ENCODE measurements around the gene E4F1.

E4F1 gene

DNA sequence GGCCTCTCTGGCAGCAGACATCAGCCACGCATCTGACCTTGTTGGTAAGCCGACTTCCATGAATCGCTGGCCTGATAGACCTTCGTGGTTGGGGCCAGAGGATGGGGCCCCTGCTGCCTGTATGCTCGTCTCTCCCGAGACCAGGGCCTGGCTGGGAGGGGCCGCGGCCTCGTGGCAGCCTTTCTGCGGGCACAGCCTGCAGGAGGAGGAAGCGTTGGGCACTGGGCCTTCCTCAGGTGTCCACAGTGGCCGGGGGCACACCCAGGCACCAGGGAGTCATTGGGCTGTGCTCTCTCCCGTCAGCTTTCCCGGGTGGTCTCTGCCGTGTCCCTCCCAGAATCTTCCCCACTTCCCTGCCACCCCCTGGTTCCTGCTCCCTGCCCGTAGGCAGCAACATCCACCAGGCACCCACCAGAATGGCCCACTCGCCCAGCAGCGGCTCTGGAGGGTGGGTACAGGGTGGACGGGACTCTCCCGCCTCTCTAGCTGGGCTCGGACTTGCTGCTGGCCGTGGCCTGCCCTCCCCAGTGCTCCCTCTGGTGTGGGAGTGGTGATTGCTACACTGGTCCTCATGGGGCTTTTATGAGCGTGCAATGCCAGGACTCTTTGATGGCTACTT is 6.3 kb downstream of the E4F1 start:
- DNase-seq (ENCODE audit: low read depth, low spot score): no peak
- CTCF ChIA-PET: no interaction called here
- POLR2A ChIA-PET: no interaction called here
- H3K4me3 ChIP-seq (ENCODE audit: low read depth, low read length): no peak overlapping the region
- no peak for TF ChIP-seq CTCF (IDR thresholded peaks at IDR 0.05; ENCODE audit: insufficient read depth, low read length, missing control alignments)

DNA sequence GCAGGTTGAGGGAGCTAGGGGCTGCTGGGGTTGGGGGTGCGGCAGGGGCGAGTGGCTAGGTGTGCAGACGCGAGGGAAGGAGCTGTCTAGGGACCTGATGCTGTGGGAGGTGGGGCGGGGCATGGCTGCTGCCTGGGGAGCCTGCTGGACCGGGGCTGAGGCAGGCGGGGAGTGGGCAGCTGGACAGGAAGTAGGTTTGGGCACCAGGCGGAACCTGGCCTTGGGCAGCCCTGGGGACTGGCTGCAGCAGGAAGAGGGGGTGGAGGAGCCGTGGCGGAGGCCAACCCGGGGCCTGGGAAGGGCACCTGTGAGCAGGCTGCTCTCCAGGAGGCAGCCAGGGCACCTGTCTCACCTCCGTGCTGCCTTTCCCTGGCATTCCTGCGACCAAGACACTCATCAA is 7.0 kb downstream of the E4F1 start:
- TF ChIP-seq CTCF (IDR thresholded peaks at IDR 0.05; ENCODE audit: insufficient read depth, low read length, missing control alignments): no peak
- ChIA-PET POLR2A (no interaction called here), CTCF (no interaction called here)
- no peak for DNase-seq (ENCODE audit: low read depth, low spot score)
- H3K4me3 ChIP-seq (ENCODE audit: low read depth, low read length): no peak overlapping the region

GRCh38 chr16:2231016-2231931 is 7.9 kb downstream of the E4F1 start:
- POLR2A ChIA-PET: no interaction called here
- TF ChIP-seq CTCF (IDR thresholded peaks at IDR 0.05; ENCODE audit: insufficient read depth, low read length, missing control alignments): no peak
- H3K4me3 ChIP-seq (ENCODE audit: low read depth, low read length): no peak overlapping the region
- CTCF ChIA-PET: no interaction called here
- DNase-seq (ENCODE audit: low read depth, low spot score): no peak

DNA sequence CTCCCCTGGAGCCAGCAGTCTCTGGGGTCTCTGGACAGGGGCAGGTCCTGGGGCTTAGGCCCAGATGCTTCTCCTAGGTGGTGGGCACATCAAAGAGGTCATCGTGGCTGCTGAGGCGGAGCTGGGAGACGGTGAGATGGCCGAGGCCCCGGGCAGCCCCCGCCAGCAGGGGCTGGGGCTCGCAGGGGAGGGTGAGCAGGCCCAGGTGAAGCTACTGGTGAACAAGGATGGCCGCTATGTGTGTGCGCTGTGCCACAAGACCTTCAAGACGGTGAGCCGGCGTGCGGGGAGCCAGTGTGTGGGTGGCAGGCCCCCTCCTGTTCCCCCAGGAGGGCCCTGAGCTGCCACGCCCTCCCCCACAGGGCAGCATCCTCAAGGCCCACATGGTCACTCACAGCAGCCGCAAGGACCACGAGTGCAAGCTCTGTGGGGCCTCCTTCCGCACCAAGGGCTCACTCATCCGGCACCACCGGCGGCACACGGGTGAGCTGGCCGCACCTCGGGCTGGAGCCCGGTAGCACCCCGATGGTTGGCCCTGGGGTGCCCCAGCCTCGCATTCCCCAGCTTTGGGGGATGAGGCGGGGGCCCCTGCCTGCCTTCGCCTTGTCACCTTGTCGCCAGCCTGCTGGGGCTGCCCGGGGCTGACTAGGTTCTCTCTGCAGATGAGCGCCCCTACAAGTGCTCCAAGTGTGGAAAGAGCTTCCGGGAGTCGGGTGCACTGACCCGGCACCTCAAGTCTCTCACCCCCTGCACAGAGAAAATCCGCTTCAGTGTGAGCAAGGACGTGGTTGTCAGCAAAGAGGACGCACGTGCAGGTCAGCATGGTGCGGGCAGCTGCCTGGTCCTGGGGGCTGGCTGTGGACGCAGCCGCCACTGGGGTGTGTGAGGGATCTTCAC is 9.0 kb downstream of the E4F1 start:
- DNase-seq (ENCODE audit: low read depth, low spot score): no peak
- H3K4me3 ChIP-seq (ENCODE audit: low read depth, low read length): no peak overlapping the region
- ChIA-PET POLR2A (interaction anchor here (0.9 kb wide), 1 partner anchor 77 kb away, joined by 3 read pairs; the partner anchor contains the start of gene TRAF7), CTCF (no interaction called here)
- TF ChIP-seq CTCF (IDR thresholded peaks at IDR 0.05; ENCODE audit: insufficient read depth, low read length, missing control alignments): no peak

- no peak overlapping the region for H3K4me3 ChIP-seq (ENCODE audit: low read depth, low read length)
- POLR2A ChIA-PET: interaction anchor here (0.9 kb wide), 1 partner anchor 78 kb away, joined by 3 read pairs; the partner anchor contains the start of gene TRAF7
- no peak for DNase-seq (ENCODE audit: low read depth, low spot score)
- CTCF ChIA-PET: no interaction called here
- no peak for TF ChIP-seq CTCF (IDR thresholded peaks at IDR 0.05; ENCODE audit: insufficient read depth, low read length, missing control alignments)
Observed at GRCh38 chr16:2233046-2233775, 9.8 kb downstream of the E4F1 start.
